CD4-positive, alpha-beta T cell treated with Interferon alpha-2 for 1 hour (primary cell): ENCODE data around the gene WDR64.

ENCODE experiments used
- DNase-seq, 2 donors: peaks; one replicate each; pipeline ENCODE4 v3.0.0-alpha.2; 2020 to 2022

The WDR64 gene

GRCh38 chr1:241842565-241842964 lies 190.5 kb downstream of the WDR64 start:
- DNase-seq: no peak

DNA sequence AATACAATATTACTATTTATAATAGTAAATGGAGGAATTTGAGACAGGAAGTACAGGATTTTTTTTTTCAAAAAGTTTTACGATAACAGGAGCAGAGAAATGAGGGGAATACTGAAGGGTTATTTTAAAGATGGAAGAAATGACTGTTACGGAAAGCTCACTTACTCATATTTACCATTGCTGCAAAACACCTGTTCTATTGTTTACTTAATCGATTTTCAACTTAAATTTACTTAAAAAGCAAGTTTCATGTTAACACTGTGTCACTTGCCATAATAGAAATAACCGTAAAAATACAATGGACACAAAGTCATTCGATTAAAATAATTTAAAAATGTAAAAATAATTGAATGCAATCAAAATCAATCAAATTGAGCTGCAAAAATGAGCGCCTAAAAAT lies 192.5 kb downstream of the WDR64 start:
- DNase-seq: no peak

- no peak for DNase-seq
Measured at GRCh38 chr1:241846375-241846774, 194.3 kb downstream of the WDR64 start.

DNA sequence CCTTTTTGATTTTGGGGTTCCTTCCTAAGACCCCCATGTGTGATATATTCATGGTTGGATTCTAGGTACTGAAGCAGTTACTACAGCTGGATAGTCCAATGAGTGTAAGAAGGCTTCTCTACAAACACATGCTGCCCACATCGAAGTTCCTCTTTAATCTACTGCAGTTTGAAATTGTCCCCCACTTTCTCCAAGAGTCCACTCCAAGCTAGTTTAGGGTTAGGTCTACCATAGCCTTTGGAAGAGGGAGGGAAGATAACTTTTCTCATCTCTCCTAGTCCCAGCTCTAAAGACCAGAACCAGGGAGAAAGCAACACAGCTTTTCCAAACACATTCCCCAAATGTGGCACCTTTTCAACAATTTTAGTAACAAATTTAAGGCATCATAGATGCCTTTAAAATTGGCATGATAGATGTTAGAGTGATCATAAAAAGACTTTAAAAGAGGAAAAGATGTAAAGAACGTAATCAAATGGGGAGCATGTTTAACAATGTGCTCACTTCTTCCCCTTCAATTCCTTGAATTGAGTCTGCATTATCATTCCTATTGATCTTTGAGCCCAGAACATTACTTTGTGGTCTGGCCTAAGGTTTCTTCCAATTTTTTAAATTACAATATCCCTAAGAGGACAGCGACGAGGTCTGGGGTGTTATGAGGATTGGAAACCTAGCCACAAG lies 194.9 kb downstream of the WDR64 start:
- DNase-seq: no peak

GRCh38 chr1:241847540-241847795 lies 195.4 kb downstream of the WDR64 start:
- DNase-seq: no peak

DNA sequence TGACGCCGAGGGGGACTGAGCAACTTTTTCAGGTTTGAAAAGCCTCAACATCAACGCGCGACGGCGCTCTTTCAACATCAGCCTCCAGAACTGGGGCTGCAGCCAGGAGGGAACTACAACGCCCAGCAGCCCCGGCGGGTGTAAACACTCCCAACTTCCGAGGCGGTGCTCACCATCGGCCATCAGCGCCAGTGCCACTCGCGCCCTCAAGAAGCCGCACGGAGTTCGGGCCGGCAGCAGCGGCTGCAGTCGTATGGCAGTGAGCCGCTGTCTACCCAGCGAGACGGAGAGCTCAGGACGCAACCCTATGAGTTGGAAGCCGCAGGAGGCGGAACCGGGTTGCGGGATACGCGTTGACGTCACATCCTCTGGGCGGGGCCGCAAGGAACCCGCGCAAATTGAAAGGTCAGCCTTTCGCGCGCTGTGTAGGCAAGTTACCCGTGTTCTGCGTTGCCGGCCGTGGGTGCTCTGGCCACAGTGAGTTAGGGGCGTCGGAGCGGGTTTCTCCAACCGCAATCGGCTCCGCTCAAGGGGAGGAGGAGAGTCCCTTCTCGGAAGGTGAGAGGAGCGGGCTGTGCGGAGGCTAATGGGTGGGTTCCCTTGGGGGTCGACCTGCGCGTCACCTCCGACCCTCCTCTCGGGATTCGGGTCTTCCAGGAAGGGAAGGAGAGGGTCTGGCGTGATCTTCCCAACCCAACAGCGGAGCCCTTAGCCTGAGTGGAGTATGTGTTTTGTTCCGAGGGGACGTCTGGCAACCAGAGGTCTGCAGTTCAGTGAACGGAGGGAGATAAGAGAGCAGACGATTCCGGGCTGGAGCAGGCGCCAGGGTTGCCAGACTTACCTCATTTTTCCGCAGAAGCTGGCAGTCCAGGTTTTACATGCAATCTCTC lies 196.0 kb downstream of the WDR64 start, which contains the start of gene EXO1:
TSS of gene EXO1 (plus strand) at position 409 of the 890 bp plus-strand sequence. CDS start 2,222 bp downstream, outside the sequence.
- peak; percentile 89 to 90 for DNase-seq

GRCh38 chr1:241848686-241849344 lies 196.7 kb downstream of the WDR64 start:
- DNase-seq: no peak

DNA sequence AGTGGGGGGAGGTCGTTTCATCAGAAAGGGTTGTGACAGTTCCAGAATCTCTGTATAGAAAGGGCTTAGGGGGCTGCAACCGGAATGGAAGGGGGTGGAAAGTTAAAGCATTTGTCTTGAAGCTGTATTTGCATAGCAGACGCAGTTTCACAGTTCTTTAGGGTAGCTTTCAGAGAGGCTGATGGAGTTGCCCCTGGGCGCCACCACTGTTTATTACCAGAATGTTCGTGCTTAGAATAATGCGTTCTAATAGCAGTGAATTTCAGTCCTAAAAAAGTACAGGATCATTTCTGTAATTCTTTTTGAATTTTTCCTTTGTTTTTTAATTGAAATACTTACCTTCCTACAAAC lies 197.2 kb downstream of the WDR64 start:
- no peak for DNase-seq
